Measurements from ENCODE around the gene GNPTAB. TPM values are rescaled to one million over a fixed set of nuclear protein-coding genes. Genes with fewer than 3 reads are reported as not detected.
A peak's percentile ranks its signal among the peaks of the same experiment; 100 is the strongest.

GNPTAB gene
- total and polyA plus RNA-seq, 2 of the 13 experiments (the other 11 are each of a cell fraction or from before 2014, with no cell fraction given) = 13.6 to 19.4 TPM

- TF ChIP-seq, protein P1, sequence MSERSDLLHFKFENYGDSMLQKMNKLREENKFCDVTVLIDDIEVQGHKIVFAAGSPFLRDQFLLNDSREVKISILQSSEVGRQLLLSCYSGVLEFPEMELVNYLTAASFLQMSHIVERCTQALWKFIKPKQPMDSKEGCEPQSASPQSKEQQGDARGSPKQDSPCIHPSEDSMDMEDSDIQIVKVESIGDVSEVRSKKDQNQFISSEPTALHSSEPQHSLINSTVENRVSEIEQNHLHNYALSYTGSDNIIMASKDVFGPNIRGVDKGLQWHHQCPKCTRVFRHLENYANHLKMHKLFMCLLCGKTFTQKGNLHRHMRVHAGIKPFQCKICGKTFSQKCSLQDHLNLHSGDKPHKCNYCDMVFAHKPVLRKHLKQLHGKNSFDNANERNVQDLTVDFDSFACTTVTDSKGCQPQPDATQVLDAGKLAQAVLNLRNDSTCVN (CRISPR knock-in tag; IDR thresholded peaks at IDR 0.05; ENCODE audit: borderline replicate concordance) = no peak
- TF ChIP-seq TFDP2 (CRISPR knock-in tag; IDR thresholded peaks at IDR 0.05) = peak; percentile 47; the same call in 1 of the 2 replicates
- no peak for TF ChIP-seq SNRNP70 (IDR thresholded peaks at IDR 0.05; ENCODE audit: low read depth, low read length)
- 0 out of 2 replicates have a peak, but pooled peaks have one; percentile 13 for TF ChIP-seq TRIM24 (CRISPR knock-in tag; IDR thresholded peaks at IDR 0.05)
- TF ChIP-seq HES4 (CRISPR knock-in tag; IDR thresholded peaks at IDR 0.05; ENCODE audit: borderline replicate concordance) = peak; percentile 75
- peak; percentile 32; the same call in 1 of the 2 replicates for TF ChIP-seq ZNF414 (CRISPR knock-in tag; IDR thresholded peaks at IDR 0.05)
- 0 out of 2 replicates have a peak, but pooled peaks have one; percentile 35 for TF ChIP-seq ZNF234 (CRISPR knock-in tag; conservative IDR thresholded peaks at IDR 0.05)
- TF ChIP-seq MXD1 (CRISPR knock-in tag; IDR thresholded peaks at IDR 0.05) = 0 out of 2 replicates have a peak, but pooled peaks have one; percentile 19
- peak; percentile 73; the same call in 1 of the 2 replicates for TF ChIP-seq MAF1 (CRISPR knock-in tag; IDR thresholded peaks at IDR 0.05; ENCODE audit: borderline replicate concordance)
- TF ChIP-seq AKNA (CRISPR knock-in tag; IDR thresholded peaks at IDR 0.05; ENCODE audit: borderline replicate concordance) = 0 out of 2 replicates have a peak, but pooled peaks have one; percentile 37
- TF ChIP-seq, protein P2, sequence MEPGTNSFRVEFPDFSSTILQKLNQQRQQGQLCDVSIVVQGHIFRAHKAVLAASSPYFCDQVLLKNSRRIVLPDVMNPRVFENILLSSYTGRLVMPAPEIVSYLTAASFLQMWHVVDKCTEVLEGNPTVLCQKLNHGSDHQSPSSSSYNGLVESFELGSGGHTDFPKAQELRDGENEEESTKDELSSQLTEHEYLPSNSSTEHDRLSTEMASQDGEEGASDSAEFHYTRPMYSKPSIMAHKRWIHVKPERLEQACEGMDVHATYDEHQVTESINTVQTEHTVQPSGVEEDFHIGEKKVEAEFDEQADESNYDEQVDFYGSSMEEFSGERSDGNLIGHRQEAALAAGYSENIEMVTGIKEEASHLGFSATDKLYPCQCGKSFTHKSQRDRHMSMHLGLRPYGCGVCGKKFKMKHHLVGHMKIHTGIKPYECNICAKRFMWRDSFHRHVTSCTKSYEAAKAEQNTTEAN (CRISPR knock-in tag; conservative IDR thresholded peaks at IDR 0.05) = peak; percentile 40; the same call in 1 of the 2 replicates
- TF ChIP-seq SAP130 (CRISPR knock-in tag; IDR thresholded peaks at IDR 0.05; ENCODE audit: low read depth) = peak; percentile 60
- TF ChIP-seq ZNF264 (CRISPR knock-in tag; IDR thresholded peaks at IDR 0.05) = peak; percentile 62; the same call in 1 of the 2 replicates
- peak; percentile 39; the same call in 1 of the 2 replicates for TF ChIP-seq SP5 (CRISPR knock-in tag; IDR thresholded peaks at IDR 0.05; ENCODE audit: borderline replicate concordance, low read depth)
- no peak for TF ChIP-seq SP2 (CRISPR knock-in tag; IDR thresholded peaks at IDR 0.05)
- TF ChIP-seq, protein P3, sequence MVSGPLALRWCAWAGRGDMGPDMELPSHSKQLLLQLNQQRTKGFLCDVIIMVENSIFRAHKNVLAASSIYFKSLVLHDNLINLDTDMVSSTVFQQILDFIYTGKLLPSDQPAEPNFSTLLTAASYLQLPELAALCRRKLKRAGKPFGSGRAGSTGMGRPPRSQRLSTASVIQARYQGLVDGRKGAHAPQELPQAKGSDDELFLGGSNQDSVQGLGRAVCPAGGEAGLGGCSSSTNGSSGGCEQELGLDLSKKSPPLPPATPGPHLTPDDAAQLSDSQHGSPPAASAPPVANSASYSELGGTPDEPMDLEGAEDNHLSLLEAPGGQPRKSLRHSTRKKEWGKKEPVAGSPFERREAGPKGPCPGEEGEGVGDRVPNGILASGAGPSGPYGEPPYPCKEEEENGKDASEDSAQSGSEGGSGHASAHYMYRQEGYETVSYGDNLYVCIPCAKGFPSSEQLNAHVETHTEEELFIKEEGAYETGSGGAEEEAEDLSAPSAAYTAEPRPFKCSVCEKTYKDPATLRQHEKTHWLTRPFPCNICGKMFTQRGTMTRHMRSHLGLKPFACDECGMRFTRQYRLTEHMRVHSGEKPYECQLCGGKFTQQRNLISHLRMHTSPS (CRISPR knock-in tag; IDR thresholded peaks at IDR 0.05; ENCODE audit: low read depth) = no peak; the same call in 1 of the 2 replicates
Observed at GRCh38 chr12:101697197-101697929, 133.4 kb downstream of the GNPTAB start, which contains the start of gene CHPT1 (continued).
